A549 (cell line): Measurements from ENCODE around the gene SLC18A3. TPM values are rescaled to one million over a fixed set of nuclear protein-coding genes. Genes with fewer than 3 reads are reported as not detected.

Experiments
- ATAC-seq, 2 experiments: fragments of 200-7000 bp in 1 of 2; fragments of >200 bp in 1 of 2; cut with Nextera tagmentation in 1 of 2; cut with Tn5 transposase in 1 of 2; 3 replicates each; pipeline versions ENCODE4 v1.8.0 to v1.9.1; 2018 to 2020; ENCODE audit warnings: mild to moderate bottlenecking in 1 of 2, moderate library complexity in 1 of 2
- CTCF ChIA-PET: fragments of 300-600 bp; sonication (Branson Sonifier 250); formaldehyde crosslinking; extraction: SDS; loops from one replicate; lab custom pipeline; 2021; ENCODE audit warnings: antibody characterized with exemption, inconsistent platforms; lab: Yijun Ruan, JAX
- POLR2A ChIA-PET: fragments of 350-600 bp; formaldehyde crosslinking; extraction: SDS; loops from one replicate; lab custom pipeline; 2021; ENCODE audit warnings: antibody characterized with exemption, inconsistent platforms; lab: Yijun Ruan, JAX
- DNase-seq, 2 experiments: peaks; one replicate each; pipeline versions ENCODE4 v3.0.0 to v3.0.0-alpha.2; 2011 to 2016; ENCODE audit warnings: low read depth in 1 of 2, low spot score in 1 of 2
- FAIRE-seq: peaks from 2 replicates; lab custom pipeline; 2011; peaks lifted over from hg19 to GRCh38; lab: Jason Lieb, UNC
- H3K27ac ChIP-seq, 2 experiments: fragments of >200 bp; sonication (Bioruptor Twin); formaldehyde crosslinking; 3 replicates each; pipeline ENCODE4 v1.5.1; 2016 to 2017
- H3K4me1 ChIP-seq: fragments of >200 bp; sonication (Bioruptor Twin); formaldehyde crosslinking; 3 replicates; pipeline ENCODE4 v1.6.1; 2016
- H3K4me2 ChIP-seq: fragments of >200 bp; sonication (Bioruptor Twin); formaldehyde crosslinking; 3 replicates; pipeline ENCODE4 v1.6.1; 2016
- H3K4me3 ChIP-seq: fragments of >200 bp; sonication (Bioruptor Twin); formaldehyde crosslinking; 3 replicates; pipeline ENCODE4 v1.5.1; 2016
- H3K9me3 ChIP-seq: fragments of >200 bp; sonication (Bioruptor Twin); formaldehyde crosslinking; 3 replicates; pipeline ENCODE4 v1.6.1; 2016
- BHLHE40 ChIP-seq: IDR thresholded peaks from 2 replicates; pipeline ENCODE4 v1.6.1; 2012; ENCODE audit warnings: low read depth, low read length, inconsistent platforms
- CBX8 ChIP-seq: fragments of 200-600 bp; sonication (generic); IDR thresholded peaks from 2 replicates; pipeline ENCODE4 v1.6.1; 2016
- CTCF ChIP-seq: fragments of >200 bp; sonication (Bioruptor Twin); formaldehyde crosslinking; IDR thresholded peaks from 3 replicates; pipeline ENCODE4 v1.5.1; 2016
- EHF ChIP-seq: fragments of 250-450 bp; sonication (Bioruptor Pico); IDR thresholded peaks from 2 replicates; pipeline ENCODE4 v1.5.0; 2020; ENCODE audit warnings: mild to moderate bottlenecking
- EHMT2 ChIP-seq: fragments of 200-600 bp; sonication (generic); IDR thresholded peaks from 2 replicates; pipeline ENCODE4 v1.6.1; 2016; ENCODE audit warnings: antibody characterized with exemption, low read depth, mild to moderate bottlenecking, moderate library complexity
- EP300 ChIP-seq, 2 experiments: fragments of >200 bp; sonication (Bioruptor Twin); formaldehyde crosslinking; IDR thresholded peaks; 2 replicates in 1 of 2; 3 replicates in 1 of 2; pipeline ENCODE4 v1.6.1; 2016 to 2017
- GATA3 ChIP-seq: IDR thresholded peaks from 2 replicates; pipeline ENCODE4 v1.6.1; 2012; ENCODE audit warnings: borderline replicate concordance
- HOXA7 ChIP-seq: fragments of 250-450 bp; sonication (Bioruptor Pico); IDR thresholded peaks from 2 replicates; pipeline ENCODE4 v1.5.0; 2020; ENCODE audit warnings: mild to moderate bottlenecking, moderate library complexity
- KDM1A ChIP-seq: fragments of 200-600 bp; sonication (generic); IDR thresholded peaks from 2 replicates; pipeline ENCODE4 v1.6.1; 2016; ENCODE audit warnings: low read depth, mild to moderate bottlenecking
- KDM5A ChIP-seq: fragments of 200-600 bp; sonication (generic); IDR thresholded peaks from 2 replicates; pipeline ENCODE4 v1.6.1; 2016; ENCODE audit warnings: antibody characterized with exemption, mild to moderate bottlenecking
- MYC ChIP-seq: IDR thresholded peaks from 2 replicates; pipeline ENCODE4 v1.6.1; 2012; ENCODE audit warnings: mild to moderate bottlenecking, inconsistent platforms, low read length, improper control_type of control experiment, borderline replicate concordance
- NFE2L2 ChIP-seq: fragments of 150-350 bp; conservative IDR thresholded peaks from 2 replicates; pipeline ENCODE4 v1.6.1; 2014; ENCODE audit warnings: low read length
- PHF8 ChIP-seq: fragments of 200-600 bp; sonication (generic); IDR thresholded peaks from 2 replicates; pipeline ENCODE4 v1.6.1; 2016; ENCODE audit warnings: low read depth, mild to moderate bottlenecking, antibody characterized with exemption, moderate library complexity, borderline replicate concordance
- POLR2AphosphoS2 ChIP-seq: conservative IDR thresholded peaks from 2 replicates; pipeline ENCODE4 v1.6.1; 2012; ENCODE audit warnings: low read length, improper control_type of control experiment, inconsistent platforms
- RAD21 ChIP-seq, 2 experiments: fragments of >200 bp in 1 of 2; sonication (Bioruptor Twin) in 1 of 2; formaldehyde crosslinking in 1 of 2; IDR thresholded peaks in 1 of 2; conservative IDR thresholded peaks in 1 of 2; 2 replicates in 1 of 2; 3 replicates in 1 of 2; pipeline ENCODE4 v1.6.1; 2012 to 2018; ENCODE audit warnings: inconsistent platforms in 1 of 2
- RARB ChIP-seq: fragments of 250-450 bp; sonication (Bioruptor Pico); IDR thresholded peaks from 2 replicates; pipeline ENCODE4 v1.8.0; 2021; ENCODE audit warnings: mild to moderate bottlenecking, moderate library complexity
- RFX5 ChIP-seq: fragments of 450-650 bp; IDR thresholded peaks from 2 replicates; pipeline ENCODE4 v1.7.1; 2014; ENCODE audit warnings: antibody characterized with exemption, mild to moderate bottlenecking, moderate library complexity
- SMC3 ChIP-seq: fragments of >200 bp; sonication (Bioruptor Twin); formaldehyde crosslinking; IDR thresholded peaks from 3 replicates; pipeline ENCODE4 v1.6.1; 2018; ENCODE audit warnings: inconsistent platforms
- SREBF2 ChIP-seq: fragments of 450-650 bp; IDR thresholded peaks from 2 replicates; pipeline ENCODE4 v1.6.1; 2014; ENCODE audit warnings: mild to moderate bottlenecking, moderate library complexity
- TFCP2L1 ChIP-seq: fragments of 250-450 bp; sonication (Bioruptor Pico); IDR thresholded peaks from 2 replicates; pipeline ENCODE4 v1.5.0; 2021; ENCODE audit warnings: mild to moderate bottlenecking
- ZFP36 ChIP-seq: fragments of 450-650 bp; IDR thresholded peaks from 2 replicates; pipeline ENCODE4 v1.6.1; 2014; ENCODE audit warnings: borderline replicate concordance; ENCODE audit not compliant: partially characterized antibody
- ZNF302 ChIP-seq: fragments of 250-450 bp; sonication (Bioruptor Pico); IDR thresholded peaks from 2 replicates; pipeline ENCODE4 v1.9.0; 2021; ENCODE audit warnings: inconsistent platforms, mild to moderate bottlenecking, moderate library complexity
- WGBS: methylation state at CpG from one replicate; pipeline ENCODE4 v1.1.6; 2017; ENCODE audit errors: missing lambda C conversion rate; 5-methylcytosine and 5-hydroxymethylcytosine counted together
- polyA plus RNA-seq, 4 experiments: library from polyadenylated mRNA; depleted of rRNA in 3 of 4; stranded (reverse); fragments of >200 nt; fragmentation: RNase III in 1 of 4; extraction: RNeasy Plus Mini Kit Qiagen cat#74134 plus additional on column Dnase treatment in 1 of 4; gene quantifications; 2 replicates in 3 of 4; 3 replicates in 1 of 4; pipeline ENCODE4 v1.2.3, GENCODE V29; 2011 to 2017
- TF ChIP-seq, protein P1 (sequence below): fragments of 450-650 bp; IDR thresholded peaks from 2 replicates; pipeline ENCODE4 v1.6.1; 2014; ENCODE audit warnings: antibody characterized with exemption
- TF ChIP-seq, protein P2 (sequence below): fragments of >200 bp; sonication (Bioruptor Twin); formaldehyde crosslinking; IDR thresholded peaks from 2 replicates; pipeline ENCODE4 v1.6.1; 2016
- TF ChIP-seq, protein P3 (sequence below): fragments of 250-450 bp; sonication (Bioruptor Pico); IDR thresholded peaks from 2 replicates; pipeline ENCODE4 v1.5.0; 2020; ENCODE audit warnings: low read depth, mild to moderate bottlenecking, moderate library complexity

Gene SLC18A3
- polyA plus RNA-seq, 2 of the 4 experiments (the other 2 are of a cell fraction) = not detected

GRCh38 chr10:49594594-49594993 lies 15.5 kb upstream of the SLC18A3 start:
- Histone ChIP-seq H3K4me2 (no peak overlapping the region), H3K27ac (no peak overlapping the region), H3K4me3 (no peak overlapping the region), H3K4me1 (no peaks in the 10 kb centered on the region)
- peak; percentile 61 to 81; a peak in 4 of 6 replicates for ATAC-seq
- POLR2A ChIA-PET = no interaction called here
- no peak for TF ChIP-seq CBX8
- peak; percentile 71 for TF ChIP-seq SMC3
- TF ChIP-seq RARB (CRISPR knock-in tag) = no peak
- TF ChIP-seq RAD21 (conservative IDR thresholded peaks at IDR 0.05 in 1 of 2, IDR thresholded peaks at IDR 0.05 in 1 of 2) = peak; percentile 91 to 93
- TF ChIP-seq GATA3 = no peak
- TF ChIP-seq NFE2L2 = no peak
- TF ChIP-seq KDM5A = no peak
- TF ChIP-seq EHMT2 = no peak
- no peak for TF ChIP-seq RFX5
- no peak for TF ChIP-seq TFCP2L1 (CRISPR knock-in tag)
- TF ChIP-seq ZFP36 = no peak
- no peak for TF ChIP-seq KDM1A
- TF ChIP-seq EHF (CRISPR knock-in tag) = no peak
- TF ChIP-seq EP300 (IDR thresholded peaks at IDR 0.05) = no peak
- TF ChIP-seq, protein P1, sequence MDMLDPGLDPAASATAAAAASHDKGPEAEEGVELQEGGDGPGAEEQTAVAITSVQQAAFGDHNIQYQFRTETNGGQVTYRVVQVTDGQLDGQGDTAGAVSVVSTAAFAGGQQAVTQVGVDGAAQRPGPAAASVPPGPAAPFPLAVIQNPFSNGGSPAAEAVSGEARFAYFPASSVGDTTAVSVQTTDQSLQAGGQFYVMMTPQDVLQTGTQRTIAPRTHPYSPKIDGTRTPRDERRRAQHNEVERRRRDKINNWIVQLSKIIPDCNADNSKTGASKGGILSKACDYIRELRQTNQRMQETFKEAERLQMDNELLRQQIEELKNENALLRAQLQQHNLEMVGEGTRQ = no peak
- no peak for TF ChIP-seq ZNF302
- TF ChIP-seq, protein P2, sequence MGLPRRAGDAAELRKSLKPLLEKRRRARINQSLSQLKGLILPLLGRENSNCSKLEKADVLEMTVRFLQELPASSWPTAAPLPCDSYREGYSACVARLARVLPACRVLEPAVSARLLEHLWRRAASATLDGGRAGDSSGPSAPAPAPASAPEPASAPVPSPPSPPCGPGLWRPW = no peak
- no peak for TF ChIP-seq PHF8
- TF ChIP-seq CTCF = peak; percentile 92
- TF ChIP-seq POLR2AphosphoS2 = no peak
- TF ChIP-seq, all 56 proteins: peak for 3
- WGBS = 3% methylated on average over 6 of the region's 6 CpGs
- no peaks in the 10 kb centered on the region for H3K9me3 ChIP-seq
- CTCF ChIA-PET = interaction anchor here (0.6 to 4.6 kb wide), 18 partner anchors 10 to 680 kb away, joined by 3 to 54 read pairs (median 4); no protein-coding TSS in a partner anchor
- FAIRE-seq (no peak), DNase-seq (peak; percentile 53 to 71)

- no peak for TF ChIP-seq ZFP36
- no peak for TF ChIP-seq SREBF2
- TF ChIP-seq, protein P1 = no peak
- no peak for TF ChIP-seq BHLHE40
- TF ChIP-seq, protein P3, sequence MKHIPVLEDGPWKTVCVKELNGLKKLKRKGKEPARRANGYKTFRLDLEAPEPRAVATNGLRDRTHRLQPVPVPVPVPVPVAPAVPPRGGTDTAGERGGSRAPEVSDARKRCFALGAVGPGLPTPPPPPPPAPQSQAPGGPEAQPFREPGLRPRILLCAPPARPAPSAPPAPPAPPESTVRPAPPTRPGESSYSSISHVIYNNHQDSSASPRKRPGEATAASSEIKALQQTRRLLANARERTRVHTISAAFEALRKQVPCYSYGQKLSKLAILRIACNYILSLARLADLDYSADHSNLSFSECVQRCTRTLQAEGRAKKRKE = no peak
- no peak for TF ChIP-seq RARB (CRISPR knock-in tag)
- TF ChIP-seq HOXA7 = no peak
- TF ChIP-seq MYC = no peak
- POLR2A ChIA-PET = no interaction called here
- Histone ChIP-seq H3K27ac (no peak overlapping the region), H3K4me2 (no peak overlapping the region), H3K4me1 (no peaks in the 10 kb centered on the region), H3K9me3 (no peaks in the 10 kb centered on the region), H3K4me3 (no peak overlapping the region)
- CTCF ChIA-PET = interaction anchor here (0.6 to 4.6 kb wide), 19 partner anchors 10 to 680 kb away, joined by 3 to 54 read pairs (median 4); no protein-coding TSS in a partner anchor
- DNase-seq (no peak), FAIRE-seq (no peak), ATAC-seq (no peak)
- 36% methylated on average over 10 of the region's 10 CpGs for WGBS
These were observed 15.0 kb upstream of the SLC18A3 start for GRCh38 chr10:49595003-49595712.
